Breast epithelium (tissue), 3 donors: ENCODE data around the gene KRTAP5-3.
"Not testable (repeated sequence)": the region's sequence is repeated elsewhere in the genome, so short reads cannot be mapped to it uniquely, and the experiment has no call there.

Experiments
- POLR2A ChIP-seq: fragments of 450-650 bp; IDR thresholded peaks from one replicate; pipeline ENCODE4 v1.6.1; 2016; ENCODE audit warnings: antibody characterized with exemption, mild to moderate bottlenecking, moderate library complexity
- POLR2AphosphoS5 ChIP-seq, 3 donors: sonication (generic); formaldehyde crosslinking; IDR thresholded peaks; one replicate each; pipeline ENCODE4 v1.6.1; 2017; ENCODE audit warnings: antibody characterized with exemption in 3 of 3
- TF ChIP-seq, protein P1 (sequence below), 3 donors: fragments of 450-650 bp; IDR thresholded peaks; one replicate each; pipeline ENCODE4 v1.5.1; 2016 to 2017; ENCODE audit warnings: antibody characterized with exemption in 3 of 3, mild to moderate bottlenecking in 3 of 3, moderate library complexity in 3 of 3

DNA sequence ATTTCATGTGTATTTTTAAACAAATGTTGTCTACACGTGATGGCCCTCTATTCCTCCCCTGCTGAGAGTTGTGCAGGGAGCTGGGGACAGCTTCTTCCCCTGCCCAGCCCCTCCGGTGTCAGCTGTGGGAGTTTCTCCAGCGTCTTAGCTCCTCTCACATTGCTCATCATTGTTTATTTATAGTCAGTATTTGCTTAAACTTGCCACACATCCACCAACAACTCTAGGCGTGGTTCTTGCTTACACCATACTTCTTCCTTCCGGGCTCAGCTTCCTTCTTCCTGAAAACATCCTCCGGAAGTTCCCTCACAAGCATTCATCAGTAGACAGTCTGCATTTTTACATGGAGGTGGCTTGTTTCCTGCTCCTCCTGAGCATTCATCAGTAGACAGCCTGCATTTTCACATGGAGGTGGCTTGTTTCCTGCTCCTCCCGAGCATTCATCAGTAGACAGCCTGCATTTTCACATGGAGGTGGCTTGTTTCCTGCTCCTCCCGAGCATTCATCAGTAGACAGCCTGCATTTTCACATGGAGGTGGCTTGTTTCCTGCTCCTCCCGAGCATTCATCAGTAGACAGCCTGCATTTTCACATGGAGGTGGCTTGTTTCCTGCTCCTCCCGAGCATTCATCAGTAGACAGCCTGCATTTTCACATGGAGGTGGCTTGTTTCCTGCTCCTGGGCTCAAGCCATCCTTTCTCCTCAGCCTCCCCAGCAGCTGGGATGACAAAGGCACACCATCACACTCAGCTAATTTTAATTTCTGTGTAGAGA, 18.9 kb downstream of the KRTAP5-3 start:
- TF ChIP-seq, protein P1, sequence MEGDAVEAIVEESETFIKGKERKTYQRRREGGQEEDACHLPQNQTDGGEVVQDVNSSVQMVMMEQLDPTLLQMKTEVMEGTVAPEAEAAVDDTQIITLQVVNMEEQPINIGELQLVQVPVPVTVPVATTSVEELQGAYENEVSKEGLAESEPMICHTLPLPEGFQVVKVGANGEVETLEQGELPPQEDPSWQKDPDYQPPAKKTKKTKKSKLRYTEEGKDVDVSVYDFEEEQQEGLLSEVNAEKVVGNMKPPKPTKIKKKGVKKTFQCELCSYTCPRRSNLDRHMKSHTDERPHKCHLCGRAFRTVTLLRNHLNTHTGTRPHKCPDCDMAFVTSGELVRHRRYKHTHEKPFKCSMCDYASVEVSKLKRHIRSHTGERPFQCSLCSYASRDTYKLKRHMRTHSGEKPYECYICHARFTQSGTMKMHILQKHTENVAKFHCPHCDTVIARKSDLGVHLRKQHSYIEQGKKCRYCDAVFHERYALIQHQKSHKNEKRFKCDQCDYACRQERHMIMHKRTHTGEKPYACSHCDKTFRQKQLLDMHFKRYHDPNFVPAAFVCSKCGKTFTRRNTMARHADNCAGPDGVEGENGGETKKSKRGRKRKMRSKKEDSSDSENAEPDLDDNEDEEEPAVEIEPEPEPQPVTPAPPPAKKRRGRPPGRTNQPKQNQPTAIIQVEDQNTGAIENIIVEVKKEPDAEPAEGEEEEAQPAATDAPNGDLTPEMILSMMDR (IDR thresholded peaks at IDR 0.05): not testable (repeated sequence)
- not testable (repeated sequence) for TF ChIP-seq POLR2AphosphoS5 (IDR thresholded peaks at IDR 0.05); POLR2A
